Motor neuron (in vitro differentiated cells): Measurements from ENCODE around the gene GLTP. TPM values are rescaled to one million over a fixed set of nuclear protein-coding genes. Genes with fewer than 3 reads are reported as not detected.
"Not testable (repeated sequence)": the region's sequence is repeated elsewhere in the genome, so short reads cannot be mapped to it uniquely, and the experiment has no call there.

Source experiments
- ATAC-seq, 8 experiments: fragments of 200-7000 bp; cut with Tn5 transposase; replicated peaks in 6 of 8; 2 replicates each; pipeline ENCODE4 v1.8.0; 2021; ENCODE audit warnings: mild to moderate bottlenecking in 8 of 8, moderate library complexity in 8 of 8
- H3K27ac ChIP-seq, 2 donors: fragments of 250-450 bp; sonication (Bioruptor Pico); 2 replicates each; pipeline ENCODE4 v1.9.0; 2021; ENCODE audit warnings: antibody characterized with exemption in 2 of 2, mild to moderate bottlenecking in 2 of 2, moderate library complexity in 1 of 2
- H3K4me1 ChIP-seq, 2 donors: fragments of 250-450 bp; sonication (Bioruptor Pico); replicated peaks in 1 of 2; 2 replicates each; pipeline ENCODE4 v1.6.1; 2021; ENCODE audit warnings: antibody characterized with exemption in 2 of 2, mild to moderate bottlenecking in 2 of 2, moderate library complexity in 1 of 2
- H3K4me3 ChIP-seq, 5 donors: fragments of 250-450 bp; sonication (Bioruptor Pico); 2 replicates each; pipeline ENCODE4 v1.9.0; 2021; ENCODE audit warnings: antibody characterized with exemption in 5 of 5, mild to moderate bottlenecking in 5 of 5, moderate library complexity in 4 of 5
- WGBS, 10 experiments: fragments of 450-650 bp; shearing (Covaris generic); methylation state at CpG; one replicate each; pipeline ENCODE4 v1.0.0; 2022; 5-methylcytosine and 5-hydroxymethylcytosine counted together
- in situ Hi-C, 9 experiments: fragments of 400-800 bp; cut with MboI; loops; one replicate each; pipeline ENCODE4 v1.15.0; 2021; ENCODE audit warnings: low sequenced_read_pairs in 9 of 9, low pct_unique_long_range_greater_than_20kb in 2 of 9; ENCODE audit not compliant: unreplicated experiment in 9 of 9
- total RNA-seq, 8 experiments: library from RNA; unstranded; fragments of 300-600 nt; gene quantifications; 2 replicates each; pipeline versions ENCODE4 v1.2.3 to v1.2.4, GENCODE V29; 2022

Gene GLTP, protein sequence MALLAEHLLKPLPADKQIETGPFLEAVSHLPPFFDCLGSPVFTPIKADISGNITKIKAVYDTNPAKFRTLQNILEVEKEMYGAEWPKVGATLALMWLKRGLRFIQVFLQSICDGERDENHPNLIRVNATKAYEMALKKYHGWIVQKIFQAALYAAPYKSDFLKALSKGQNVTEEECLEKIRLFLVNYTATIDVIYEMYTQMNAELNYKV
- 10 to 100 TPM; 11.7 to 36.2 (median 17.6) TPM for total RNA-seq

DNA sequence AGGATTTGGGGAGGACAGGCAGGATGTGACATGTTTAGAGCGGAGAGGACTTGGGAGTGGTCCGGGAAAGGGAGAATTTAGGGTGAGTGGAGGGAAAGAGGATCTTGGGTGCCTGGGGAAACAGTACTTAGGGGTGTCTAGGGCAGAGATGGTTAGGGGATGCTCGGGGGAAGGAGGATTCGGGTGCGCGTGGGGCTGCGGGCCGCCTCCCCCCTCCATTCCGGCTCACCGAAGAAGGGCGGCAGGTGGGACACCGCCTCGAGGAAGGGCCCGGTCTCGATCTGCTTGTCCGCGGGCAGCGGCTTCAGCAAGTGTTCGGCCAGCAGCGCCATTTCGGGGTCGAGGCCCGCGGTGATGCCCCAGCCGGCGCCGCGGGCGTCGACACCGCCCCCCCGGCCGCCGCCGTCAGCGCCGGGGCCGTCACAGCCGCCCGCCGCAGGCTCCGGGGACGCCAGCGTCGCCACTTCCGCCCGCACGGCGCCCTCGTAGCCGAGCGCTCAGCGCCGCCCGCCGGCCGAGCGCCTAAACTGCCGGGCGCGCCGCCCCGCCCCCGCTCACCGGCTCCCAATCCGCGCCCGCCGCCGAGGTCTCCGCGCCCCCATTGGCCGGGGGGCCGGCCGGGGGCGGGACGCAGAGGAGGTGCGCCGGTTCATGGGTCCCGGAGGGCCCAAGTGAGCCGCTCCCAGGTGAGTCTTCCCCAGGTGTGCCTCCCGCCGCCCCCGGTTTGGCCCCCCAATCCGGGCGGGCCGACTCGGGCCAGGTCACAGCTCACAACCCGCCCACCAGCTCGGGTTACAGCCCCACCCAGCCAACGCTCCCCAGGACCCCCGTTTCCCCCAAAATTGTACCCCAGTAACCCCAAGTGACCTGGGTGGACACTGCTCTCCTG is at the start of gene GLTP:
GLTP (minus strand) TSS at position 499 of the 889 bp plus-strand sequence; CDS start at position 332, 167 bp downstream.
- ATAC-seq, result peak; percentile 91 to 98 (median 96)
- in situ Hi-C loops, result loop anchor here in 2 of 9 experiments (25.0 kb wide), 1 partner anchor 293 kb away; no protein-coding TSS in a partner anchor
- H3K27ac ChIP-seq, result peak within 1 kb of the TSS; percentile 6 to 57
- peaks cover 6 to 16% of the 10 kb centered on the region in 2 donors for H3K4me1 ChIP-seq
- H3K4me3 ChIP-seq, result peak within 1 kb of the TSS; percentile 59 to 89 (median 70)
- 0 to 1% (median 0%) methylated on average over 1 to 18 of the region's 92 CpGs; no CpG with 5 or more reads in 7 of the 10 experiments for WGBS, 10 experiments

DNA sequence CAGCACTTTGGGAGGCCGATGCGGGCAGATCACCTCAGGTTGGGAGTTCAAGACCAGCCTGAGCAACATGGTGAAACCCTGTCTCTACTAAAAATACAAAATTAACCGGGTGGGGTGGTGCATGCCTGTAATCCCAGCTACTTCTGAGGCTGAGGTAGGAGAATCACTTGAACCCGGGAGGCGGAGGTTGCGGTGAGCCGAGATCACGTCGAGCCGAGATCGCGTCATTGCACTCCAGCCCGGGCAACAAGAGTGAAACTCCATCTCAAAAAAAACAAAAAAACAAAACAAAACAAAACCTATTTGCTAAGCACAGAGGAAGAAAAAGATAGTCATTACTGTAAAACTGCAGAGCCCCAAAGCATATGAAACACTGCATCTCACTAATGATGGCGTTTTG is 49.0 kb upstream of the GLTP start:
- ATAC-seq, H3K4me1 ChIP-seq, in situ Hi-C loops, H3K27ac ChIP-seq, H3K4me3 ChIP-seq: not testable (repeated sequence)
- 53 to 100% (median 94%) methylated on average over 2 to 14 of the region's 14 CpGs; no CpG with 5 or more reads in 4 of the 10 experiments for WGBS, 10 experiments

DNA sequence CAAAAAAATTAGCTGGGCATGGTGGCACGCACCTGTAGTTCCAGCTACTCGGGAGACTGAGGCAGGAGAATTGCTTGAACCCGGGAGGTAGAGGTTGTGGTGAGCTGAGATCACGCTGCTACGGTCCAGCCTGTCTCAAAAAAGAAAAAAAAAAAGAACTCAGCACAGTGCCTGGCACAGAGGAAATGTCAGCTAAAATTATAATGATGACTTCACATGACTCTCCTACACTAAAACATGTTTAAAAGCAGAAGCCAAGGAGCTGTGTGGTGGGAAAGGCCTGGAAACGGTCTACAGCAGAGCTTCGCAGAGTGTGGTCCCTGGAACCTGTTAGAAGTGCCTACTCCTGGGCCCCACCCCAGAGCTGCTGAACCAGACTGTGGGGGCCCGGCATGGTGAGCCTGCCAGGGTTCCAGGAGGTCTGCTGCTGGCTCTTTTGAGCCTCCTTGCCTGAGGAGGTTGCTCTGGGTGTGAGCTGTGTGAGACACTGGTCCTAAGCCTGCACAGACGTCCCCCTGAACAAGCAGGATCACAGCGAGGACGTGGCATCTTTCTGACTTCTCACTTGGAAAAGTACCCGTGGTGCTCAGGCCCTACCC is 47.8 kb upstream of the GLTP start:
- in situ Hi-C loops, result no loop called here
- 50 to 100% (median 88%) methylated on average over 1 to 10 of the region's 12 CpGs for WGBS, 10 experiments
- no peak for ATAC-seq
- no peak overlapping the region for H3K4me3 ChIP-seq
- H3K27ac ChIP-seq, result no peak overlapping the region
- H3K4me1 ChIP-seq, result peaks cover 0 to 2% of the 10 kb centered on the region in 2 donors

DNA sequence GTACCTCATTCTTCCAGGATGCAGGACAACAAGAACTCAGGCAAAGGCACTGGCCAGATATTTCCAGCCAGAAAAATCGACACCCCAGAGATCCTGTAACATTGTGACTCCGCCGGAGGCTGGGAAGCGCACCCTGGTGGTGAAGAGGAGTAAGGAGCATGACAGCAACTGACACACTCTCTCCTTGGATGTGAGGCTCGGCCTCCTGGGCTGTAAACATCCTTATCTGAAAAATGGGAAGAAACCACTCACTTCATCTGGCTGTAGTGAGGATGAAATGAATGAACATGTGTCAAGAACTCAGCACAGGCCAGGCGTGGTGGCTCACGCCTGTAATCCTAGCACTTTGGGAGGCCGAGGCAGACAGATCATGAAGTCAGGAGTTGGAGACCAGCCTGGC is 47.3 kb upstream of the GLTP start:
- peak in 3 of 8 experiments; percentile 80 to 97 (median 93) for ATAC-seq
- WGBS, 10 experiments, result 80 to 100% (median 94%) methylated on average over 2 to 3 of the region's 8 CpGs; no CpG with 5 or more reads in 5 of the 10 experiments
- H3K4me3 ChIP-seq, result no peak overlapping the region
- H3K4me1 ChIP-seq, result peaks cover 0 to 2% of the 10 kb centered on the region in 2 donors
- in situ Hi-C loops, result no loop called here
- no peak overlapping the region for H3K27ac ChIP-seq

DNA sequence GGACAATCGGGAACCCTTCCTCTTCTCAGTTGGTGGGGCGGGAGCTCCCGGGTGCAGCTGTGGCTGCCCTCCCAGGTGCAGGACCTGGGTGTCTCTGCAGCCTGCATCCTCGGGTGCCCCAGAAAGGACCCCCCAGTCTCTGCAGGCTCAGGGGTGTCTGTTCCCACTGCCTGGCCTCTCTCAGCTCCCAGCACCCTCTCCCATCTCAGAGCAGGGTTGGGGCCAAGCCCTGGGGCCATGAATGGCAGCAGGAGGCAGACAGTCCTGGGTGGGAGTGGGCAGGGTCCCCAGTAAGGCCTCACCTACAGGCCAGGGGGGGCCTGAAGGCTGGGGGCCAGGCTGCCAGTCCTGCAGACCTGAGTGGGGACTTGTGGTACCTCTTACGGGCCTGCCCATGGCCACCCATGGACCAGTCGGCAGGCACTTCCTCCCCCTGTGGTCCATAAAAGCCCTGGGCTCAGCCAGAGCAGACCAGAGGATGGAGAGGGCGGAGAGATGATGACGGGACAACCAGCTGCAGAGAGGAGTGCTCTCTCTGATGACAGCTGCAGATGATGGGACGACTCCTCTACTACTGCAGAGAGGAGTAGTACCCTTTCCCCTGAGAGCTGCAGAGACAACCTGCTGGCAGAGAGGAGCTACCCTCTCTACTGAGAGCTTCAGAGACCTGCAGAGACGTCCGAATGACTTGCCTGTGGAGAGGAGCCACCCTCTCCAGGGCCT is 46.3 kb upstream of the GLTP start:
- ATAC-seq, result no peak
- WGBS, 10 experiments, result 85 to 96% (median 90%) methylated on average over 2 to 5 of the region's 11 CpGs; no CpG with 5 or more reads in 6 of the 10 experiments

DNA sequence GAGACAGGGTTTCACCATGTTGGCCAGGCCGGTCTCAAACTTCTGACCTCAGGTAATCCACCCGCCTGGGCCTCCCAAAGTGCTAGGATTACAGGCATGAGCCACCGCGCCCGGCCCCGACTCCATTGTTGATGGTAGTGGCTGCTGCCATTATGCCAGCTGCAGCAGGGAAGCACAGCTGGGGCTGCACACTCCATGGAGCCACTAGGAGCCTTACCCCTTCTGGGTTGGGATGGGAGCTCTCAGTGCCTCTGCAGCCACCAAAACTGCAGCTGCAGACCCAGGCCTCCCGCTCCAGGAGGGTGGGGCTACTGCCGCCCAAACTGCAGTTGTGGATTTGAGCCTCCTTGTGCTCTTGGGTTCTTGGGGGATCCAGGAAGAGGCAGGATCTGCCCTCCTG is 45.7 kb upstream of the GLTP start:
- H3K27ac ChIP-seq, result no peak overlapping the region

More for the DNA sequence above, 46.3 kb upstream of the GLTP start:
- Histone ChIP-seq H3K4me1 (peaks cover 0 to 2% of the 10 kb centered on the region in 2 donors), H3K4me3 (no peak overlapping the region), H3K27ac (no peak overlapping the region)
- in situ Hi-C loops, result no loop called here

DNA sequence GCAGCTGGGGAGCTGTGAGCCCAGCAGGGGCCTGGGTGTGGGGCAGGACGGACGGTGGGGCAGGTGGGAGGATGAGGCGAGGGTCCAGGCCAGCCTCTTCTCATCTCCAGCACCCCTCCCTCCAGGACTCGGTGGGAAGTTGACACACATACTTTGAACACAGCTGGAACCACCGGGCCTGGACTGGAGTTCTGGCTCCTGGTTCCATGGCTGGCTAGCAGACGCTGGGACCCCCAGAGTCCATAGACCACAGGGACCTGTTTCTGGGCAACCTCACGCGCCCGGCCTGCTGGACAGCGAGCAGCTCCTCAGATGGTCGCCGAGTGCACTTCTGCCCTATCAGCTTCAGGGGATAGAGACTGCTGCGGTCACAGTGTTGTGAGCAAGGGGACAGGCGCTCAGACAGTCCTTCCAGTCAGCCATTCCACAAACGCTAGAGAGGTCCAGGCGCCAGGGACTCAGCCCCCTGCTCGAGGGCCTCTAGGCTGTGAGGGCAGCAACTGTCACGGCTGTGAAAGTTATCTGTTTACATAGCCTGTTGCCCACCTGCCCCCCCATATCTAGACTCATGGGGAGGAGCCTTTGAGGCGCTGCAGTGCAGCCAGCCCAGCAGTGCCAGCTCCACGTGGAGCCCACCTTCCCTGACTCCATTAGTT is 45.0 kb upstream of the GLTP start:
- Histone ChIP-seq H3K4me1 (peaks cover 0 to 2% of the 10 kb centered on the region in 2 donors), H3K27ac (no peak overlapping the region)

More for the DNA sequence above, 45.7 kb upstream of the GLTP start:
- H3K4me1 ChIP-seq, result peaks cover 0 to 2% of the 10 kb centered on the region in 2 donors
- in situ Hi-C loops, result no loop called here
- WGBS, 10 experiments, result 100% methylated on average over 1 of the region's 8 CpGs; no CpG with 5 or more reads in 8 of the 10 experiments
- no peak for ATAC-seq
- H3K4me3 ChIP-seq, result no peak overlapping the region

DNA sequence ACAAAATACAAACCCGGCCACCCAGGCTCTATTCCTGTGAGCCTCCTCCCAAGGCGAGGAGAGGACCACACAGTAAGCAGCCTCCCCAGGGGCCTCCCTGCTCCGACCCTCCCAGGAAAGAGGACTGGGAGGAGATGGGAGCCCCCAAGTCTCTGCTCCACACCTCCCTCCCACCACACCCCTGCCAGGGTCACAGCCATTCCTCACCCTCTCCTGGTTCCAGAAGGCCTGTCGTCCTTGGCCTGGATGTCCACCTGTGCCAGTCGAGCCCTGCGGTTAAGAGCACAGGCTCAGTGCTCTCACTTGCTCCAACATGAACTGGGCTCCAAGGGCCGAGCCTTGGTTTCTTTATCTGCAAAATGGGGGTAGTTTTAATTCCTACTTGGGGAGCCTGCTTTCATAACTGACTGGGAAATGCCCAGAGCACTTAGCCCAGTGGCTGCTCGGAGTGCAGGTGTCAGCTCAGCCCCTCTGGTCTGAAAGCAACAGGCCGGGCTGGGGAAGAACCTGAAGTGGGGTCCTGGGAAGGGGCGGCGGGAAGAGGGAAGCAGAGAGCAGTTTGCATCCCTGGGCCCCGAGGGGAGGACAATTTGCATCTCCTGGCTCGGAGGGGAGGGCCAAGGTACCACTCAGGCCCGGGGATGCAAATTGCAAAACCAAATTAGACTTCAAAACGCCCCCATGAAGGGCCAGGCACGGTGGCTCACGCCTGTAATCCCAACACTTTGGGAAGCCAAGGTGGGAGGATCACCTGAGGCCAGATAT is 43.3 kb upstream of the GLTP start:
- Histone ChIP-seq H3K4me3 (no peak overlapping the region), H3K4me1 (peaks cover 0 to 2% of the 10 kb centered on the region in 2 donors), H3K27ac (no peak overlapping the region)
- in situ Hi-C loops, result no loop called here
- no peak for ATAC-seq
- WGBS, 10 experiments, result 20 to 86% (median 60%) methylated on average over 1 to 7 of the region's 17 CpGs; no CpG with 5 or more reads in 3 of the 10 experiments

More for the DNA sequence above, 45.0 kb upstream of the GLTP start:
- H3K4me3 ChIP-seq, result no peak overlapping the region
- in situ Hi-C loops, result no loop called here
- 20 to 100% (median 73%) methylated on average over 1 to 8 of the region's 20 CpGs; no CpG with 5 or more reads in 5 of the 10 experiments for WGBS, 10 experiments
- ATAC-seq, result peak in 6 of 8 experiments; percentile 18 to 84 (median 38)

DNA sequence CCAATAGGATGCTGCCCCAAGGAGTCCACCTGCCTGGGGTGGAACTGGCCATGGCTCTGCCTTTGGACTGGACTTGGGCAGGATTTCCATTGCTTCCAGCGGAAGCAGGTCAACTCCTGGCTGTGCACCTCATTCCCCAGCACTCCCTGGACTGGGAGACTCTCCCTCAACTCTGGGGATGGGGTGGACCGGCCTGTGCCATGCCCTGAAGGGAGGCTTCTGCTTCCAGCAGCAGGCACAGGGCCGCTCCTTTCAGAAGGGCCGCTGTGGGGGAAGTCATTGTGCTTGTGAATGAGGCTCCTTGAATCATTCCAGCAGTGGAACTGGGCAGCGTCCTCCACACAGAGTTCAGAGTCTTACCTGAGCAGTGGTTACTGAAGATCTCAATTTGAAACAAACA is 42.7 kb upstream of the GLTP start:
- Histone ChIP-seq H3K4me1 (peaks cover 0 to 2% of the 10 kb centered on the region in 2 donors), H3K4me3 (no peak overlapping the region), H3K27ac (no peak overlapping the region)
- in situ Hi-C loops, result no loop called here
- WGBS, 10 experiments, result 67 to 100% (median 82%) methylated on average over 1 to 5 of the region's 5 CpGs; no CpG with 5 or more reads in 3 of the 10 experiments
- no peak for ATAC-seq

DNA sequence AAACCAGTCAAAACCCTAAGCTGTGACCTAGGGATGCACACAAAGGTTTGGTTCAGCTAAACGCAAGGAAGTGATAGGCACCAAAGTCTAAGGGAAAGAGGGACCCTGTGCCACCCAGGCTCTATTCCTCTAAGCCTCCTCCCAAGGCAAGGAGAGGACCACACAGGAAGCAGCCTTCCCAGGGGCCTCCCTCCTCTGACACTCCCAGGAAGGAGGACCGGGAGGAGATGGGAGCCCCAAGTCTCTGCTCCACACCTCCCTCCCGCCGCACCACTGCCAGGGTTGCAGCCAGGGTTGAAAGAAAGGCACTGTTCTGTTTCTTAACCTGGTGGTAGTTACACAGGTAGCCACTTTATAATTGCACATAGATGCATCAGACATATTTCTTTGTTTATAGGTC is 41.6 kb upstream of the GLTP start:
- 60 to 100% (median 90%) methylated on average over 1 to 4 of the region's 4 CpGs; no CpG with 5 or more reads in 4 of the 10 experiments for WGBS, 10 experiments
- Histone ChIP-seq H3K4me3 (no peak overlapping the region), H3K27ac (no peak overlapping the region), H3K4me1 (peaks cover 0 to 2% of the 10 kb centered on the region in 2 donors)
- no peak for ATAC-seq
- in situ Hi-C loops, result no loop called here

DNA sequence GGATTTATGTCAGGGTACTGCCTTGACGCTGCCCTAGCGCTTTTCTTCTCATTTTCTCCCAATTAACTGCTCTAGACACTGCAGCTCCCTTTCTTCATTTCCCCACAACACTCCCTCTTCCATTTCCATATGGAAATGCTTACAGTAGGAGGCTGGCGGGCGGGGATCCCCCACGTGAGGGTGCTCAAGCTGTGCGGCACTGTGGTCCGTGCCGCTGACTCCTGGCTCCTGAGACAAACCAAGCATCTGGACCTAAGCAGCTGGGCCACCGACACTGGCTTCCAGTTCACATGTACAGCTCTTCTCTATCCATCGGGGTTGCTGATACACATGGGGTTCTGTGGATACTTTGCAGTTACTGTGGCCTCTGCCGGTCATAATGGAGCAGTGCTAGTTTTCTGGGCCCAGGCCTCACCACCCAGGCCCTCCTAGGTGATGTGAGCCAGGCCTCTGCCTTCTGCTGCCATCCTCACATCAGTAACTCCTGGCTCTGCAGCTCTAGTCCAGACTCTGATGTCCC is 40.0 kb upstream of the GLTP start:
- Histone ChIP-seq H3K4me1 (no peaks in the 10 kb centered on the region), H3K27ac (no peak overlapping the region), H3K4me3 (no peak overlapping the region)
- peak in 3 of 8 experiments; percentile 73 to 98 (median 98) for ATAC-seq
- 50 to 90% (median 78%) methylated on average over 1 to 7 of the region's 11 CpGs; no CpG with 5 or more reads in 4 of the 10 experiments for WGBS, 10 experiments
- in situ Hi-C loops, result no loop called here
